ACC112 (cell line): ENCODE results near the gene UBASH3A.
"Not testable (repeated sequence)": the region's sequence is repeated elsewhere in the genome, so short reads cannot be mapped to it uniquely, and the experiment has no call there.

Experiments used
- H2AFZ ChIP-seq: fragments of 200-600 bp; sonication (generic); one replicate; pipeline ENCODE4 v1.6.0; 2017; ENCODE audit warnings: antibody characterized with exemption, low read length; ENCODE audit not compliant: unreplicated experiment
- H3K27ac ChIP-seq: fragments of 200-600 bp; sonication (generic); 2 replicates; pipeline ENCODE4 v1.5.1; 2014; ENCODE audit warnings: low read depth, mild to moderate bottlenecking, antibody characterized with exemption, low read length, moderate library complexity
- H3K27me3 ChIP-seq: fragments of 200-600 bp; sonication (generic); 2 replicates; pipeline ENCODE4 v1.6.1; 2014; ENCODE audit warnings: mild to moderate bottlenecking, antibody characterized with exemption, low read length, moderate library complexity, mixed read lengths; ENCODE audit not compliant: insufficient read depth
- H3K36me3 ChIP-seq: fragments of 200-600 bp; sonication (generic); 2 replicates; pipeline ENCODE4 v1.6.1; 2016; ENCODE audit warnings: mild to moderate bottlenecking, antibody characterized with exemption, low read length, moderate library complexity, mixed read lengths; ENCODE audit not compliant: insufficient read depth
- H3K4me1 ChIP-seq: fragments of 200-600 bp; sonication (generic); one replicate; pipeline ENCODE4 v1.6.1; 2016; ENCODE audit warnings: low read length, mixed read lengths; ENCODE audit not compliant: insufficient read depth, unreplicated experiment, control insufficient read depth
- H3K4me3 ChIP-seq: fragments of 200-600 bp; sonication (generic); 2 replicates; pipeline ENCODE4 v1.5.1; 2014; ENCODE audit warnings: mild to moderate bottlenecking, low read depth, low read length
- H3K79me2 ChIP-seq: fragments of 200-600 bp; sonication (generic); one replicate; pipeline ENCODE4 v1.6.0; 2016; ENCODE audit warnings: low read length; ENCODE audit not compliant: control insufficient read depth, unreplicated experiment, insufficient read depth

Gene UBASH3A

GRCh38 chr21:42401154-42401553 is 2.5 kb upstream of the UBASH3A start:
- H3K4me3 ChIP-seq = no peak overlapping the region
- no peak overlapping the region for H3K27ac ChIP-seq
- no peak overlapping the region for H2AFZ ChIP-seq
- H3K36me3 ChIP-seq = no peaks in the 10 kb centered on the region
- H3K4me1 ChIP-seq = no peaks in the 10 kb centered on the region
- no peaks in the 10 kb centered on the region for H3K79me2 ChIP-seq
- peaks cover 46% of the 10 kb centered on the region for H3K27me3 ChIP-seq

GRCh38 chr21:42401820-42402251 is 1.9 kb upstream of the UBASH3A start:
- no peak overlapping the region for H2AFZ ChIP-seq
- H3K36me3 ChIP-seq = no peaks in the 10 kb centered on the region
- H3K27me3 ChIP-seq = peaks cover 46% of the 10 kb centered on the region
- no peak overlapping the region for H3K4me3 ChIP-seq
- H3K79me2 ChIP-seq = no peaks in the 10 kb centered on the region
- H3K27ac ChIP-seq = no peak overlapping the region
- no peaks in the 10 kb centered on the region for H3K4me1 ChIP-seq

- Histone ChIP-seq H3K27me3 (peaks cover 53% of the 10 kb centered on the region), H3K36me3 (no peaks in the 10 kb centered on the region), H2AFZ (no peak overlapping the region), H3K4me1 (no peaks in the 10 kb centered on the region), H3K79me2 (no peaks in the 10 kb centered on the region), H3K27ac (no peak overlapping the region), H3K4me3 (no peak overlapping the region)
These were observed 837 bp downstream of the UBASH3A start for GRCh38 chr21:42404539-42404938.

- Histone ChIP-seq H3K79me2 (no peaks in the 10 kb centered on the region), H3K27ac (no peak overlapping the region), H3K27me3 (peaks cover 61% of the 10 kb centered on the region), H3K4me1 (no peaks in the 10 kb centered on the region), H3K36me3 (no peaks in the 10 kb centered on the region), H3K4me3 (no peak overlapping the region), H2AFZ (no peak overlapping the region)
These were observed 1.6 kb downstream of the UBASH3A start for GRCh38 chr21:42405064-42406013.

- Histone ChIP-seq H3K4me1 (no peaks in the 10 kb centered on the region), H3K36me3 (no peaks in the 10 kb centered on the region), H3K27ac (no peak overlapping the region), H3K79me2 (no peaks in the 10 kb centered on the region), H3K27me3 (peaks cover 70% of the 10 kb centered on the region), H3K4me3 (no peak overlapping the region), H2AFZ (no peak overlapping the region)
These were observed 2.5 kb downstream of the UBASH3A start for GRCh38 chr21:42406201-42406621.

- no peak overlapping the region for H3K27ac ChIP-seq
- H3K79me2 ChIP-seq = no peaks in the 10 kb centered on the region
- peaks cover 73% of the 10 kb centered on the region for H3K27me3 ChIP-seq
- H2AFZ ChIP-seq = no peak overlapping the region
- no peaks in the 10 kb centered on the region for H3K4me1 ChIP-seq
- H3K4me3 ChIP-seq = no peak overlapping the region
- no peaks in the 10 kb centered on the region for H3K36me3 ChIP-seq
These were observed 3.2 kb downstream of the UBASH3A start for GRCh38 chr21:42406866-42407265.

- Histone ChIP-seq H3K4me3 (no peak overlapping the region), H3K36me3 (no peaks in the 10 kb centered on the region), H3K4me1 (no peaks in the 10 kb centered on the region), H3K27me3 (peaks cover 76% of the 10 kb centered on the region), H2AFZ (no peak overlapping the region), H3K79me2 (no peaks in the 10 kb centered on the region), H3K27ac (no peak overlapping the region)
These were observed 3.8 kb downstream of the UBASH3A start for GRCh38 chr21:42407476-42407875.

GRCh38 chr21:42408718-42409117 is 5.0 kb downstream of the UBASH3A start:
- H3K79me2 ChIP-seq, H2AFZ ChIP-seq, H3K27ac ChIP-seq, H3K4me1 ChIP-seq, H3K4me3 ChIP-seq, H3K36me3 ChIP-seq: not testable (repeated sequence)
- peaks cover 88% of the 10 kb centered on the region for H3K27me3 ChIP-seq

- Histone ChIP-seq H3K27me3 (peaks cover 92% of the 10 kb centered on the region), H2AFZ (no peak overlapping the region), H3K27ac (no peak overlapping the region), H3K4me3 (no peak overlapping the region), H3K79me2 (no peaks in the 10 kb centered on the region), H3K36me3 (no peaks in the 10 kb centered on the region), H3K4me1 (no peaks in the 10 kb centered on the region)
These were observed 5.7 kb downstream of the UBASH3A start for GRCh38 chr21:42409366-42409765.

GRCh38 chr21:42411197-42411869 is 7.6 kb downstream of the UBASH3A start:
- Histone ChIP-seq H3K36me3 (no peaks in the 10 kb centered on the region), H3K4me1 (no peaks in the 10 kb centered on the region), H3K79me2 (no peaks in the 10 kb centered on the region), H3K27me3 (peaks cover 90% of the 10 kb centered on the region), H2AFZ (no peak overlapping the region), H3K27ac (no peak overlapping the region), H3K4me3 (no peak overlapping the region)
